Ovary (tissue), 3 donors: ENCODE measurements around the gene ATP8B3.

ENCODE experiments used
- EP300 ChIP-seq: sonication (generic); formaldehyde crosslinking; IDR thresholded peaks from one replicate; pipeline ENCODE4 v1.6.1; 2017; ENCODE audit warnings: antibody characterized with exemption
- POLR2A ChIP-seq: fragments of 450-650 bp; IDR thresholded peaks from one replicate; pipeline ENCODE4 v1.6.1; 2017; ENCODE audit warnings: antibody characterized with exemption, mild to moderate bottlenecking, moderate library complexity
- TF ChIP-seq, protein P1 (sequence below), 3 donors: fragments of 450-650 bp in 2 of 3; fragments of 200-600 bp in 1 of 3; IDR thresholded peaks; one replicate each; pipeline versions ENCODE4 v1.5.1 to v1.8.0; 2016 to 2022; ENCODE audit warnings: antibody characterized with exemption in 3 of 3, mild to moderate bottlenecking in 1 of 3
- donor health status: DM: no; HTN: no; CAD: no.

GRCh38 chr19:1796395-1797142, 15.5 kb downstream of the ATP8B3 start:
- TF ChIP-seq, protein P1, sequence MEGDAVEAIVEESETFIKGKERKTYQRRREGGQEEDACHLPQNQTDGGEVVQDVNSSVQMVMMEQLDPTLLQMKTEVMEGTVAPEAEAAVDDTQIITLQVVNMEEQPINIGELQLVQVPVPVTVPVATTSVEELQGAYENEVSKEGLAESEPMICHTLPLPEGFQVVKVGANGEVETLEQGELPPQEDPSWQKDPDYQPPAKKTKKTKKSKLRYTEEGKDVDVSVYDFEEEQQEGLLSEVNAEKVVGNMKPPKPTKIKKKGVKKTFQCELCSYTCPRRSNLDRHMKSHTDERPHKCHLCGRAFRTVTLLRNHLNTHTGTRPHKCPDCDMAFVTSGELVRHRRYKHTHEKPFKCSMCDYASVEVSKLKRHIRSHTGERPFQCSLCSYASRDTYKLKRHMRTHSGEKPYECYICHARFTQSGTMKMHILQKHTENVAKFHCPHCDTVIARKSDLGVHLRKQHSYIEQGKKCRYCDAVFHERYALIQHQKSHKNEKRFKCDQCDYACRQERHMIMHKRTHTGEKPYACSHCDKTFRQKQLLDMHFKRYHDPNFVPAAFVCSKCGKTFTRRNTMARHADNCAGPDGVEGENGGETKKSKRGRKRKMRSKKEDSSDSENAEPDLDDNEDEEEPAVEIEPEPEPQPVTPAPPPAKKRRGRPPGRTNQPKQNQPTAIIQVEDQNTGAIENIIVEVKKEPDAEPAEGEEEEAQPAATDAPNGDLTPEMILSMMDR (IDR thresholded peaks at IDR 0.05): no peak
- TF ChIP-seq POLR2A: no peak
- no peak for TF ChIP-seq EP300
